Retina (tissue), 1 donor: ENCODE data around the gene LIPG.

ENCODE experiments used
- DNase-seq: peaks from one replicate; pipeline ENCODE4 v3.0.0-alpha.2; 2016

The LIPG gene

DNA sequence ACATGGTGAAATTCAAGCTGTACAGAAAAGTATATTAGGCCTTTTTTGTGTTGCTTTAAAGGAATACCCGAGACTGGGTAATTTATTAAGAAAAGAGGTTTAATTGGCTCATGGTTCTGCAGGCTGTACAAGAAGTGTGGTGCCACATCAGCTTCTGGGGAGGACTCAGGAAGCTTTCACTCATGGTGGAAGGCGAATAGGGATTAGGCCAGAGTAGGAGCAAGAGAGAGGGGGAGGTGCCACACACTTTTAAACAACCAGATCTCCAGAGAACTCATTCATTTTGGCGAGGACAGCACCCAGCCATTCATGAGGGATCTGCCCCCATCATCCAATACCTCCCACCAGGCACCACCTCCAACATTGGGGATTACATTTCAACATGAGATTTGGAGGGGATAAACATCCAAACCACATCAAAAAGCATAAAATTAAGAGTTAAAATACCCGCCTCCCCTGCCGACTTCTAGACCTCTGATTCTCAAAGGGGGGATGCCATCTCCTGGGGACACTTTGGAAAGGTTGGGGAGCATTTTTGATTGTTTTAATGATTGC, 15.1 kb upstream of the LIPG start:
- DNase-seq: no peak

DNA sequence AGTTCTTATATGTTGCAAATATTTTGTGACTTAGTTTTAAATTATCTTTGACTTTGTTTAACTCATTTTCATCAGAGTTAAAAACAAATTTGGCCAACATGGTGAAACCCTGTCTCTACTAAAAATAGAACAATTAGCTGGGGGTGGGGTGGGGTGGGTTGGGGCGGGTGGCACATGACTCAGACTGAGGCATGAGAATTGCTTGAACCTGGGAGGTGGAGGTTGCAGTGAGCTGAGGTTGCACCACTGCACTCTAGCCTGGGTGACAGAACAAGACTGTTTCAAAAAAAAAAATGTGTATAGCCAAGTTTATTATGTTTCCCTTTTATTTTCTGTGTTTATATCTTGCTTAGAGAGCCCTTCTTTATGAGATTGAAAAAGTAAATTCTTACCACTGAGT, 14.2 kb upstream of the LIPG start:
- DNase-seq: no peak

DNA sequence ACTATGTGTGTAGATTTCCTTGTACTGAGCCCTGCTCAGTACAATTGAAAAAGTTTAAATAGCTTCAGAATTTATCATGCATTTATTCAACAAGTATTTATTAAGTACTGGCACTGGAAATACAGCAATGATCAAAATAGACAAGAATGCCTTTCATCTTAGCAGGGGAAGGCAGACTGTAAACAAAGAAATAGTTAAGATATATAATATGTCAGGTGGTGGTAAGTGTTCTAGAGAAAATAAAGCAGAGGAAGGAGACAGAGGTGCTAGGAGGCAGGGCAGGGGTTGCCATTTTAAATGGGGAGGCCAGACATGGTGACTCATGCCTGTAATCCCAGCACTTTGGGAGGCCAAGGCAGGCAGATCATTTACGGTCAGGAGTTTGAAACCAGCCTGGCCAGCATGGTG, 13.6 kb upstream of the LIPG start:
- no peak for DNase-seq

DNA sequence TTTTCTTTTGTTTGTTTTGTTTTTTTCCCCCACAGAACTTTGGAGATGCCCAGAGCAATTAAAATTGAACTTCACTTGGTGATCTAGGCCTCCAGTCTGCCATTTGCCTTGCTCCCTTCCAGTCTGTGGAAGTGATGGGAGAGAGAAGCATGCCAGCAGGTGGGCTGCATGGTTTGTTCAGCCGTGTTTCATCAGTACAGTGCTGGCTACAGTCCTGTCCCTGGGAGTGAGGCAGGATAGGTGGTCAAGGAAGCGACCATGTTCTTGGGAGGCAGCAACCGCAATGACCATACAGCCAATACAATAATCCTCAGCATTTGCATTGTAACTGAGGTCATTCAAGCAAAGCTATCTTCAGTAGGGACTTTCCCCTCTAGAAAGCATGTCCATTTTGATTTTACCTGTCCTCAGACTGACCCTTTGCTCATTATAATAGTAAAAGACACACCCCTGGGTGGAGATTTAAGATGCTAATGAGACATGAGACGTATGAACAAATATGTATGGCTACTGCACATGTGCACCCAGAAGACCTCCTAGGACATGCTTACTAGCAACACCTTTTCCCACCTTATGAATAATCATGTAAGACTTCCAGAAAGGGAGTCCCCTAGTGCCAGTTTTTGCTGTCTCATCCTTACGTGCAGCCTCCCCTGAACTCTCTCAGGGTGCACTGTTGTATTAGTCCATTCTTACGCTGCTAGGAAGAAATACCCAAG, 11.1 kb upstream of the LIPG start:
- DNase-seq: no peak

DNA sequence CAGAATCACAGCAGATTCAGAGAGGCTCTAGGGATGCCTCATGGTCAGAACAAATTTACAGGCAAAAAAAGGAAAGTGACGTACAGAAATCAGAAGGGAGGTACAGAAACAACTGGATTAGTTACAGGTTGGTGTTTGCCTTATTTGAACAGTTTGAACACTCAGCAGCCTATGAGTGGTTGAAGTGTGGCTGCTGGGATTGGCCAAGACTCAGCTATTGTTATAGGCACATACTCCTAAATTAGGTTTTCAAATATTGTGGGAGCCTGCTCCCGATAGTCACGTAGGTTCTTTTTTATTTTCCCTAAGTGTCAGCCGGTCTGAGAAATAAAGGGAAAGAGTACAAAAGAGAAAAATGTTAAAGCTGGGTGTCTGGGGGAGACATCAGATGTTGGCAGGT, 8.9 kb upstream of the LIPG start:
- no peak for DNase-seq

DNA sequence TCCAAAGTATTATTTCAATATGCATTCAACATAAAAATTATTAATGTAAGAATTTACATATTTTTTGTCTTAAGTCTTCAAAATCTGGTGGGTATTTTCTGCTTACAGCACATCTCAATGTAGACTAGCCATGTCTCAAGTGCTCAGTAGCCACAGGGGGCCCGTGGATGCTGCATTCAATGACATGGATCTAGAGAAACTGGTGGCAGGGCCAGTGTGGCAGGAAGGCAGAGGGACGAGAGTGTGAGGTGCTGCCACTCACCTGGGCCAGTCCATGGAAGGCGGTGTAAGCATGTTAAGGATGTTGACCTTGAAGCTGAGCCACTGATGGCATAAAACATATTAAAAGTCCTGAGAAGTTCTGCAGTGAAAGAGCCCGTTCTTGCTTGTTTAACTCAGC, 6.2 kb upstream of the LIPG start:
- DNase-seq: no peak

DNA sequence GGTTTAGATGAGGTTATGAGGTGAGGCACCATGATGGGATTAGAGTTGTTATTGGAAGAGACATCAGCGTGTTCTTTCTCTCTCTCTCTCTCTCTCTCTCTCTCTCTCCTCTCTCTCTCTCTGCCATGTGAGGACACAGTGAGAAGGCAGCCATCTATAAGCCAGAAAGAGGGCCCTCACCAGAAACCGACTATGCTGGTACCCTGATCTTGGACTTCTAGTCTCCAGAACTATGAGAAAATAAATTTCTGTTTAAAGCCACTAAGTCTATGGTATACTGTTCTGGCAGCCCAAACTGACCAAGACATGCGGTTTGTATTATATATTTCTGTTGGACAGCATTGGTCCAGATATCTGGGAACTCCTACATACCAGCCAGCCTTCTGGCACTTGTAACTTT, 3.5 kb upstream of the LIPG start:
- DNase-seq: no peak

DNA sequence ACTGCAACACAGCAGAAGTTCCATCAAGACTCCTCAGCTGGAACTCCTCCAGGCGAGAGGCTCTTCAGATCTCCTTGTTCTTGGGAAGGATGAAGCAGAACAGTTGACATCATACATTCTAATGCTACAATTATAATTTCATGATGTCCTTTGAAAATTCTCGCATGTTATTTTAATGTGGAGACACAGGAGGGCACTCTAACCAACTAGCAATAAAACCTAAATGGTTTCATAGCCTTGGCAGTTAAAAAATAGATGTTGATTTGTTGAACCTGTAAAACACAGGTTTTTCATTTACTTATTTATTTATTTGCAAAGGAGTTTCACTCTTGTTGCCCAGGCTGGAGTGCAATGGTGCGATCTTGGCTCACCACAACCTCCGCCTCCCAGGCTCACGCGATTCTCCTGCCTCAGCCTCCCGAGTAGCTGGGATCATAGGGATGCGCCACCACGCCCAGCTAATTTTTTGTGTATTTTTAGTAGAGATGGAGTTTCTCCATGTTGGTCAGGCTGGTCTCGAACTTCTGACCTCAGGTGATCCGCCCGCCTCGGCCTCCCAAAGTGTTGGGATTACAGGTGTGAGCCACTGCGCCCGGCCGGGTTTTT, 2.4 kb upstream of the LIPG start:
- DNase-seq: peak; percentile 36

DNA sequence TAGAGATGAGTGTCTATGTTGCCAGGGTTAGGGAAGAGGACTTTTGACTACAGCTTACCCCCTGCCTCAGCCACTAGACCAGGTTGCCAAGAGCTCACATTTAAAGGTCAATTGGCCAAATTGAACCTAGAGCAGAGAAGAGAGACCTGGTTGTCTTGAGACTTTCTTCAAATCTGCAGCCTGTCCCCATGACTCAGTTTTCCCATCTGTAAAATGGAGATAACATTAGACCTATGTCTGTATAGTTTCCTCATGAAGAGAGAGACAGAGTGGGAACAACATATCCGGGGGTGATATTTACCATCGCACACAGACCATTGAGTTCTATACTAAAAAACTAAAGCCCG, 1.6 kb upstream of the LIPG start:
- no peak for DNase-seq

DNA sequence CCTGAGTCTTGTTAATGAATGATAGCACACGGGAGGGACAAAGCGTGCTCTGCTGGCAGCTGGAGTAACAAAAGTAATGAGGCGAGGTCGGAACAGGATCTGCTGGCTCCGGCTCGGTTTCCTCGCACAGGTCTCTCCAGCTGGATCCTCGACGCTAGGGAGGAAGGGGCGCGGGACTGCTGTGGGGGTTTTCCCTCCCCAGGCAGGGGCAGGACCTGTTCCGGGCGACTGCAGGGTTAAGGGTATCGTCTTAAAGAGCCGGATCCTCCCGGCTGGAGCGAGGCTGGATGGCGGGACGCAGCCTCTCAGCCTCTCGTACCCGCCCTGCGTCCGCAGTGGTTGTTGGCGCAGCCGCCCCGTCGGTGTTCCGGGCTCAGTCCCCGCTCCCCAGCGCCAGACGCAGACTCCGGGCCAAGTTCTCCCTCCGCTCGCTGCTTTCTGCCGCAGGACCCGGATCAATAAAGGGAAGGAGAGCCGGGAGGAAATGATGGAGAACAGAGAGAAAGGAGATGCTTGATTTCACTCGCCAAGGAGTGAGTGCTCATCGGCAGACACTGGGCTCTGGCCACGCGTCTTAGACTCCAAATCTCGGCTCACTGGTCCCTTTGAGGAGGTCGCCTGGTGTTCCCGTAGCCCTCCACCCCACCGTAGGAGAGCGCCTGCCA, 1.1 kb upstream of the LIPG start:
- DNase-seq: no peak

DNA sequence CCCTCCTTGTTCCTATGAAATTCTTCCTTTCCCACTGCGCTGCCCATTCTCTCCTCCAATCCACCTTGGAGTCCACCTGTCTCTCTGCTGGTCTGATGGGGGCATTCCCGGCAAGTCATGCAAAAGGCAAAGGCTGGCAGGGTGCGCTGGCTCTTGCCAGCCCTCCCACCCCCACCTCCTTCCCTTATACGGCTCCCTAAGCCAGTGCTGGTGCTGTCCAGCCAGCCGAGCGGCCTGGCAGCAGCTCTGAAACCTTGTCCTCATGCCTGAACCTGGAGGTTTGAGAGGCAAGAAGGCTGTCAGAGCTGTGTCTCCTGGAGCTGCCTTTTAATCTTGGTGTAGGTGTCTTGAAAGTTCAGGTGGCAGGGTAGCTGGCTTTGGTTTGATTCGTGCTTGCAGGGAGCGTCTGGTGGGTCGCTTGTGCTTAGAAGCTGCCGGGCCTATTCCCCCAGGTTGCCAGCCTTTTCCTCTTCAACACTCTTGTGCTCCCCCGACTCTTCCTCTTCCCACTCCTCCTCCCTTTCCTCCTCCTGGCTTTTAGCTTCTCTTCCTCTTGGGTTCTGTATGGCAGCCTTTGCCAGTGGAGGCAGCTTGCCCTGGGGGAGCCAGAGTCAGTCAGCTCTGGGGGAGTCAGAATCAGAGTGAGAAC, 748 bp downstream of the LIPG start:
- DNase-seq: peak; percentile 47

DNA sequence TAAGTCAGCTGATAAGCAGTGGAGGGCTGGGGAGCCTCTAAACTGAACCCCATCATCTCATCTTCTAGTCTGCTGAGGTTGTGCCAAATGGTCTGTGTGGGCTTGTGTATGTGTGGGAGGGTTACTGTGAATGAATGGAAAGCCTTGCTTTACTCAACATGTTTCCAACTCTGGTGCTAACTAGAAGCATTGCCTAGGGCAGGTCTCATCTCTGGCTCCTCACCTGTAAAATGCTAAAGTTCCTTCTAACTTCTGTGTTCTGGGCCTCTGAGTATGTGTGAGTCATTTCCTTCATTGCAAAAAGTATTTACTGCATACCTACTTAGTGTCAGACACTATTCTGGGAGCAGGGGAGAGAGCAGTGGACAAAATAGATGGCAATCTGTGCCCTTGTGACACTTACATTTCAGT, 1.3 kb downstream of the LIPG start:
- no peak for DNase-seq

DNA sequence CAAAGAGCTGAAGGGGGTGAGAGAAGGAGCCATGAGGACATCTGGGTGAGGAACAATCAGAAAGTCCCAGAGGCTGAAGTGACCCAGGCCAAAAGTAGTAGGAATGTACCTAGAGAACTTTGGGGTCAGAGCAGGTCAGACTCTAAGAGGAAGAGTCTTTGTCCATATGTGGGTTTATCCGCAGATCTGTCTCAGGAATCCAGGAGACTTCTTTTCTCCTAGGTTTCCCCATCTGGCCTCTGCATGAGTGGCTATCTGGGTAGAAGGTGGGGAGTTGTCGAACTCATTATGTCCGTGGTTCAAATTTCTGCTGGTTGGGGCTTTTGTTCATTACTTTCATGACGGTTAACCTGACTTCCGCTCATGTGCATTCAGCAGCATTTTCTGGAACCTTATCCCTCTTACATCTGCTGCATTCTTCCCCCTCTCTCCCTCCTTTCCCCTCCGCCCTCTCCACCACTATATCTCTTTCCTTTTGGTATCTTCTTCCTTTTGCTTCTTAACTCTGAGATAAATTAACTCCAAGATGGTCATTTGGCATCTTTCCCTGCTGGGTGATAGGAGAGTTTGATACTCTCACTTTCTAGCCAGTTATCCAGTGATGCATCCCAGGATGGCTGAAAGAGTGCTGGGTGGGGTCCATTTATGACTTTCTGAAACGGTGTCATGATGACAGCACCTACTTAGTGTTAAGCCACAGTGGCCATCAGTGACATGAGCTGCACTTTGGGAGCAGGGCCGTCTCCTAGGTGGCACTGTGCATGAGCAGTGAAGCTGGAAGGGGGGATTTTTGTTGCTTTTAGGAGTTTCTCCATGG, 2.1 kb downstream of the LIPG start:
- no peak for DNase-seq

DNA sequence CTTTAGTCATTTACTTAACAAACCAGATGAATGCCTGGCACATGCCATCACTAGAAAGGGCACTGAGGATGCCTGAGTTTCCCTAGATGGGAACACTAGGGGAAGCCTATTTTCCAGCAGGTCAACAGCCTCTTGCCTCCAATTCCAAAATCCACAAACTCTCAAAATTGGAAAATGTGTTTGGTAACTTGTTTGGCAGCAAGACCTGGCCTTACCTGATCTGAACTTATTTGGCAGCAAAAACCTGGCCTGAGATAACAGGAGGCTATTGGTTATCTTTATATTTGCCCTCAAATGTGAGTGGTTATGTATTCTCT, 2.6 kb downstream of the LIPG start:
- DNase-seq: no peak

DNA sequence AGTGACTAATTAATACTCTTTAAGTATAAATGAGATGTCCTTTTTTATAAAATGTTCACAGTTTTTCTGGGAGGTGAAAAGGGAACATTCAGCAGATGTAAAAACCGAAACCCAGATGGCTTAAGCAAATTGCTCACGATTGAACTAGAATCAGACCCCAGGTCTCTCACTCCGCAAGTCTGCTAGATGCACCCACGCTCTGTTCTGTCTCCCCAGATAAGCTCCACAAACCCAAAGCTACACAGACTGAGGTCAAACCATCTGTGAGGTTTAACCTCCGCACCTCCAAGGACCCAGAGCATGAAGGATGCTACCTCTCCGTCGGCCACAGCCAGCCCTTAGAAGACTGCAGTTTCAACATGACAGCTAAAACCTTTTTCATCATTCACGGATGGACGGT, 3.2 kb downstream of the LIPG start:
- DNase-seq: no peak

DNA sequence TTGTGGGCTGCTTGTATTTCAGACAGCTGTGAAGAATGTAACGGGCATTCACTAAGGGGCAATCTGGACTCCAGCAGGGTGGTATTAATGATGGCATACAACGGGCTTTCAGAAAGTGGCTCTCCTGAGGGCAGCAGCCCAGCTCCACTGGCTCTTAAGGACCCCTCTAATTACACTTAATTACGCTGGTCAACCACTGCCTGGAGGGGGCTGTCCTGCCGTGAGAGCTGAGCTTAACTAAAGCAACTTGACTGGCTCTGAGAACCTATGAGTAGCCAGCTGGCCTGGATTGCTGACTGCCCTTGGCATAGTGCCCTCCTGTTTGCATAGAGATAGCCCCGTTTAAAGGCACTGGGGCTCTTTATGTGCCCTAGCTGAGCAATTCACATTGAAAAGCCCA, 3.8 kb downstream of the LIPG start:
- peak; percentile 80 for DNase-seq

DNA sequence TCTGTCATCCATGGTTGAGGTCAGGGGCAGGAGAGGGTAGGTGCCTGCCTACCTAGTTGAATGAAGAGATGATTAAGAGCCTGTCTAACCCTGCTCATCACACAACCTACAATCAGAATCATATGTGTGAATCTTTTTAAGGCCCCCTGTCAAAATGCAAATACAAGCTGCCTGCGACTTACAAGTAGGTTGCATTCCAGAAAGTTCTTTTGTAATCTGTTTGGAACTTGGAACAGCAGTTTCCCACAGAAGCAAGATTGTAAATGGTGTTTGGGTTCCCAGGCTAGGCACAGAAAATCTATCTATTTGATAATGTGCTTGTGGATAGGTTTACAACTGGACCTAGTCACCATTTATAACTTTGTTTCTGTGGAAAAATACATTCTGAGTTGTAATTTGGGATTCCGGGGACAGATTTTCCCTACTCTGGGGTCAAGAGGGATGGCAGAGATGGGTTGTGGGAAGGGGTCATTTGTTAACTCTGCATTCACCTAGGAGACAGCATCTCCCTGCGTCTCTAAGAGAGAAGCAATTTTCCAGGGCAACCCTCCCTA, 4.4 kb downstream of the LIPG start:
- no peak for DNase-seq

DNA sequence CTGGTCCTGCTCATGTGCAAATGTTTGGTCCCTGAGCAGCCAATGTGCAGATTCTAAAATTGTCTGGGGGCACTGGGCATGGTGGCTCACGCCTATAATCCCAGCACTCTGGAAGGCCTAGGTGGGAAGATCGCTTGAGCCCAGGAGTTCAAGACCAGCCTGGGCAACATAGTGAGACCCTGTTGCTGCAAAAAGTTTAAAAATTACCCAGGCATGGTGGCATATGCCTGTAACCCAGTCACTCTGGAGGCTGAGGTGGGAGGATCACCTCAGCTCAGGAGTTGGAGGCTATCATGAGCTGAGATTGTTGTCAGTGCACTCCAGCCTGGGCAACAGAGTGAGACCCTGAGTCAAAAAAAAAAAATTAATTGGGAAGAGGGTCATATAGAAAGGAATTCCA, 5.1 kb downstream of the LIPG start:
- DNase-seq: no peak

DNA sequence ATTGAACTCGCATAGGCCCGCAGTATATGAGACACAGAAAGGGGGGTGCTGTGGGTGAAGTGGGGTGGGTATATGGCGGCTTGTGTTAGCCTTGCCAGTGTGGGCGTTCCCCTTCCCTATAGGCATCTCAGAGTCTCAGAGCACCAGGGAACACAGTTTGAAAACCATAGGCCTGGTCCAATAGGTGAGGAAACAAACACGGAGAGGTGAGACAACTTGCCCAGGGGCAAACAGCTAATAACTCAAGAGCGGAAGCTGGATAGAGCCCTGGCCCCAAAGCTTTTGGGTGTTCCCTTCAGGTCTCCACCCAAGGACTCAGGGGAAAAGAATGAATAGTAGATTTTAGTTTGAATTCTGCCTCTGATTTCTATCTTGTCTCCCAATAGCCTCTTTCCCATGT, 7.9 kb downstream of the LIPG start:
- DNase-seq: no peak

DNA sequence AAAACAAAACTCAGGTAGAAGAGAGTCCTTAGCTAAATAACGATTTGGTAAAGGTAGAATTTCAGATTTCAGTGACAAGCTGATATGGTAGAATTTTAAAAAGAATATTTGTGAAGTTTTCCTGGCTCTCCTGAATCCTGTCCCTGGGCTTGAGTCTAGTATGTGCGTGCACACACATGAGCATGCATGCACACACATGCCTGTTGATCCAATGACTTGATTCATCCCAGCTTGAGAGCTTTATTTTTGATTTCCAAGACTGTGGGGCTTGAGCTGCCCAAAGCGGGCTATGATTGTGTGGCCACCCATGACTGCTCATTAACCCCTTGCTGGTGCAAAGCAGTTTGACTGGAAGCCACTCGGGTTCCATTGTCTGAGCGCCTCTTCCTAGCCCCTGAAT, 9.0 kb downstream of the LIPG start:
- no peak for DNase-seq

DNA sequence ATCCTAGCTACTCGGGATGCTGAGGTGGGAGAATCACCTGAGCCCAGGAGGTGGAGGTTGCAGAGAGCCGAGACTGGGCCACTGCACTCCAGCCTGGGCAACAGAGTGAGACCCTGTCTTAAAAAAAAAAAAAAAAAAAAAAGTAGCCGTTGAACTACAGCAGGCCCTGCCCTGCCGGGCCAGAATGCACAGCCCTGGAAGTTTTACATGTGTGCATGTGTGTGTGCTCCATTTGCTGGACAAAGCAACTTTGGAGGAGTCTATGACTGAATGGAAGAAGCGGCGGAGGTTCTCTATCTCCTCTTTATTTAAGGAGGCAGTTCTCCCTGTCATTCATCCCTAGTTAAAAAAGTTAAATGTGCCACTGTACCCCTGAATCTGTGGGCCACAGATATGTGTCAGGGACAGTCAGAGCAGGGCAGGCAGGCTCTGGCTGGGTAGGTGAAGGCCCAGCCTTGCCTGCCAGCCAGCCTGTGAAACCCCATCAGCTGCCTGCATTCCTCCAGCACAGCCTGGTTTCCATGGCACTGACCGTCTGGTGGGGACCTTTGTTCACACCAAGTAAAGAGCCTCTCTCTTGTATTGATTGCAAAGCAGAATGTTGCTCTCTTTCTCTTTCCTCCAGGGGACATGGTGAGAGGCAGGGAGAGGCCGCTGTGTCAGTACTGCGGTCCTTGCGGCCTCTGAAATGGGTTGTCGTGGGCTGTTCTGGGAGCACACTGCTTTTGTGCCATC, 10.9 kb downstream of the LIPG start:
- peak; percentile 62 for DNase-seq

DNA sequence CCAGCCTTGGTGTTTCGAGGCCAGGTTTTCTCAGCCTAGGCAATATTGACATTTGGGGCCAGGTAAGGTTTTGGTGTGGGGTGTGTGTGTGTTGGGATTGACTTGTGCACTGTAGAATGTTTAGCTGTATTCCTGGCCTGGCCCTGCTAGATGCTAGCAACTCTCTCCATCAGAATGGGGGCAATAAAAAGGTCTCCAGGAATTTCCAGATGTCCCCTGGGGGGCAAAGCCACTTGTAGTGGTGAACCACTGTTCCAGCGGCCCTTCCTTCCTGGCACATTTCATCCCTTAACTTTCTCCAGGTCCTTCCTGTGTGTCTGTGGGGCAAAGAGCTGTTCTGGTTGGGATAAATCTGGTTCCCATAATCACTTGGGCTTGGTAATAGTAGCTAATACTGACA, 12.0 kb downstream of the LIPG start:
- DNase-seq: no peak
